Measurements from ENCODE around the gene TMEM182.

Gene TMEM182

GRCh38 chr2:102768253-102768652 lies 6.4 kb downstream of the TMEM182 start:
- no peak for DNase-seq (ENCODE audit: low read depth in 2 of 2)

- DNase-seq (ENCODE audit: low read depth in 2 of 2): no peak
Observed at GRCh38 chr2:102768892-102769291, 7.1 kb downstream of the TMEM182 start.

GRCh38 chr2:102770506-102770905 lies 8.7 kb downstream of the TMEM182 start:
- peak in 1 of 2 experiments; percentile 5 for DNase-seq (ENCODE audit: low read depth in 2 of 2)

GRCh38 chr2:102771114-102771513 lies 9.3 kb downstream of the TMEM182 start:
- DNase-seq (ENCODE audit: low read depth in 2 of 2): peak; percentile 3 to 4

GRCh38 chr2:102772659-102773058 lies 10.8 kb downstream of the TMEM182 start:
- no peak for DNase-seq (ENCODE audit: low read depth in 2 of 2)

GRCh38 chr2:102773149-102773705 lies 11.4 kb downstream of the TMEM182 start:
- DNase-seq (ENCODE audit: low read depth in 2 of 2): no peak

GRCh38 chr2:102778260-102778659 lies 16.4 kb downstream of the TMEM182 start:
- DNase-seq (ENCODE audit: low read depth in 2 of 2): no peak

- no peak for DNase-seq (ENCODE audit: low read depth in 2 of 2)
Observed at GRCh38 chr2:102780467-102780866, 18.6 kb downstream of the TMEM182 start.

GRCh38 chr2:102782187-102782586 lies 20.4 kb downstream of the TMEM182 start:
- no peak for DNase-seq (ENCODE audit: low read depth in 2 of 2)

GRCh38 chr2:102782933-102783332 lies 21.1 kb downstream of the TMEM182 start:
- no peak for DNase-seq (ENCODE audit: low read depth in 2 of 2)

- DNase-seq (ENCODE audit: low read depth in 2 of 2): no peak
Observed at GRCh38 chr2:102783506-102784183, 21.8 kb downstream of the TMEM182 start.

GRCh38 chr2:102784940-102785339 lies 23.1 kb downstream of the TMEM182 start:
- no peak for DNase-seq (ENCODE audit: low read depth in 2 of 2)

- DNase-seq (ENCODE audit: low read depth in 2 of 2): no peak
Observed at GRCh38 chr2:102788216-102788884, 26.5 kb downstream of the TMEM182 start.

GRCh38 chr2:102788885-102789260 lies 27.0 kb downstream of the TMEM182 start:
- DNase-seq (ENCODE audit: low read depth in 2 of 2): no peak

- DNase-seq (ENCODE audit: low read depth in 2 of 2): no peak
Observed at GRCh38 chr2:102789349-102790090, 27.7 kb downstream of the TMEM182 start.

GRCh38 chr2:102790091-102790455 lies 28.2 kb downstream of the TMEM182 start:
- no peak for DNase-seq (ENCODE audit: low read depth in 2 of 2)

GRCh38 chr2:102792568-102793208 lies 30.9 kb downstream of the TMEM182 start:
- no peak for DNase-seq (ENCODE audit: low read depth in 2 of 2)

GRCh38 chr2:102795641-102796040 lies 33.8 kb downstream of the TMEM182 start:
- no peak for DNase-seq (ENCODE audit: low read depth in 2 of 2)

GRCh38 chr2:102796337-102796736 lies 34.5 kb downstream of the TMEM182 start:
- no peak for DNase-seq (ENCODE audit: low read depth in 2 of 2)

GRCh38 chr2:102797486-102797885 lies 35.7 kb downstream of the TMEM182 start:
- no peak for DNase-seq (ENCODE audit: low read depth in 2 of 2)

- no peak for DNase-seq (ENCODE audit: low read depth in 2 of 2)
Observed at GRCh38 chr2:102798181-102798580, 36.4 kb downstream of the TMEM182 start.

GRCh38 chr2:102801098-102801718 lies 39.4 kb downstream of the TMEM182 start:
- DNase-seq (ENCODE audit: low read depth in 2 of 2): no peak
